ENCODE results near the gene CIZ1.

The CIZ1 gene

GRCh38 chr9:128159784-128160602 is 31.4 kb downstream of the CIZ1 start, which contains the start of gene BBLN:
Gene BBLN, plus strand, starts transcription at chr9:128160265. Its CDS starts 143 bp downstream, at chr9:128160408.
- DNase-seq = peak; percentile 81

GRCh38 chr9:128159522-128159783 is 31.9 kb downstream of the CIZ1 start:
- DNase-seq = peak; percentile 37

GRCh38 chr9:128155736-128156500 is 35.5 kb downstream of the CIZ1 start:
- DNase-seq = no peak

DNA sequence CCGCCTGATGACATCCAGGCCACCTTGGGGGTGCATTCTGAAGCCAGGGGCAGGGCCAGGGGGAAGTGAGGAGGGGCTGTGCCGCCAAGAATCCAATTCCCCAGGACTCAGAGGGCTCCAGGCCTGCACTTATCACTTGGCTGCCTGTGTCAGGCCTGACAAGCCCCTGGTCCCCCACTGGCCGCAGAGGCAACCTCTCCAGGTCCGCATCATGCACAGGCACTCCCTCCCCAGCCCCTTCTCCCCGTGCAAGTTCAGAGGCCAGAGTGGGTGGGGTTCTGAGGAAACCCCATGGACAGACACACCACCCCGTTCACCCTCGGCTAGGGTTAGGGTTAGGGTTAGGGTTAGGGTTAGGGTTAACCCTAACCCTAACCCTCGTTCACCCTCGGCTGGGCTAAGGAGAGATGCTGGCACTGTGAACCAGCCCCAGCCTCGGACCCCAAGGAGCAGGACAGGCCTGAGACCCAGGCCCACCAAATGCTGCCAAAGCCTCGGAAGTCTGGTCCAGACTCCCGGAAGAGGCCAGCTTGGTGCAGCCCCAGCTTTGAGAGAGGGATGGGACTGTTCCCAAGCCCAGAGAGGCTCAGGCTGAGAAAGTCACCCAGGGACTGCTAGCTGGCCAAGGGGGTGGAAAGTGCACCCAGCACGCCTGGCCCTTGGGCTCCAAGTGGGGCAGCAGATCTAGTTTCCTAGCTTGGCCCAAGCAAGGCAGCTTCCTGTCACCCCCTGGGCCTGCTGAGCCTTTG is 37.3 kb downstream of the CIZ1 start:
- DNase-seq = no peak

DNA sequence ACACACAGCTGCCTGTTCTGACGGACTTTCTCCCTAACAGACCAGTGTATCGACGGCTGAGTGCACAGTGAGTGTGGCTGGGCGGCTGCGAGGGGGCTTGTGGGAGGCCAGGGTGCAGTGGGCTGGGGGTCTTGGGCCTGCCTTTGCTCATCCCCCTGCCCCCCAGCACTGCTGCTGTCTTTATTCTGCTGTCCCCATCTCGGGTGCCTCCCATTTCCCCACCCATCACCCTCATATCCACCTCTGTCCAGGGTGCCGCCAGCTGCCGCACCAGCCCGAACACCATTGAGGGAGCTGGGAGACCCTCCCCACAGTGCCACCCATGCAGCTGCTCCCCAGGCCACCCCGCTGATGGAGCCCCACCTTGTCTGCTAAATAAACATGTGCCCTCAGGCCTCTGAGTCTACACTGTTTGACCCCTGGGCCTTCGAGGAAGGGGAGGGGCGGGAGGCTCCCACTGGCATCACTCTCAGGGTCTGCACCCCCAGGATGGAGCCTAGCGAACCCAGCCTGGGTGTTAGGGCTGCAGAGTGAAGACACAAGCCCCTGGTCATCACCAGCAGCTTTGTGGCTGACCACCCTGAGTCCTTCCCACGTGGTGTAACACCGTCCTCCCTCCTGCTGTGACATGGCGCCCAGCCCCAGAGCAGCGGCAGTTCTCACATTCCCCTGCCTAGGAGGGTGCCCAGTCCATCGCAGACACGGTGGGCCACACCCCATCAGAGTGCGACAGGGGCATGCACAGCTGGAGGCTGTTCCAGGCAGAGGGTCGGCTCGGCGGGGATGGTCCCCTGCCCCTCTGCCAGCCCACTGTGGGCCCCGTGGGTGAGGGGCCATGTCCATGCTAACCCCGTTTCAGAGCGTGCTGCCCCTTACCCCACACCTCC is 38.1 kb downstream of the CIZ1 start:
- no peak for DNase-seq

- no peak for DNase-seq
Observed at GRCh38 chr9:128152133-128153059, 39.0 kb downstream of the CIZ1 start.

DNA sequence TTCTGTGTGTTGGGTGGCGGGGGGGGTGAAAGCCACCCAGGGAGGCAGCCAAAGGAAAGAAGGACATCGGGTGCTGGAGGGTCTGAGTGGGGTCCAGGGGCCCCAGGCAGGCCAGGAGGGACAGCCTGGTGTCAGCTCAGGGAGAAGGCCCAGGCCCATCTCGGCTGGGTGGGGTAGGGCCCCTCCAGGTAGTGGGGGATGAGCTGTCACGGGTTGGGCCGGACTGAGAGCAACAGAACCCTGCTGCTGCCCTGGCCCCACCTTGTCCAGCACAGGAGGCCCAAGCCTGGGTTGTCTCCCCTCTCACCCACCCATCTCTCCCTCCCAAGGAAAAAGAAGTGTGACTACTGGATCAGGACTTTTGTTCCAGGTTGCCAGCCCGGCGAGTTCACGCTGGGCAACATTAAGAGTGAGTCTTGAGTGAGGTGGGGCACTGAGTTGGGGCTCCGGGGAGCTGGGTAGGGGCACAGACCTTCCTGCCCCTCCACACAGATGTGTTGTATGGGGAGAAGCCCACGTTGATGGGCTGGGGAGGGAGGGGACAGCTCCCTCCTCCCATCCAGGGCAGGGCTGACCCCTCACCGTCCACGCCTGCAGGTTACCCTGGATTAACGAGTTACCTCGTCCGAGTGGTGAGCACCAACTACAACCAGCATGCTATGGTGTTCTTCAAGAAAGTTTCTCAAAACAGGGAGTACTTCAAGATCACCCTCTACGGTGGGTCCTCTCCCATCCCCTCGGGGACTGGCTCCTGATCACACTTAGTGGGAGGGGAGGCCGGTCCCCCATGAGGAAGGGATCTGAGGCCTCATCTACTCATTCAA is 39.9 kb downstream of the CIZ1 start:
- no peak for DNase-seq

- no peak for DNase-seq
Observed at GRCh38 chr9:128150594-128151308, 40.6 kb downstream of the CIZ1 start.

DNA sequence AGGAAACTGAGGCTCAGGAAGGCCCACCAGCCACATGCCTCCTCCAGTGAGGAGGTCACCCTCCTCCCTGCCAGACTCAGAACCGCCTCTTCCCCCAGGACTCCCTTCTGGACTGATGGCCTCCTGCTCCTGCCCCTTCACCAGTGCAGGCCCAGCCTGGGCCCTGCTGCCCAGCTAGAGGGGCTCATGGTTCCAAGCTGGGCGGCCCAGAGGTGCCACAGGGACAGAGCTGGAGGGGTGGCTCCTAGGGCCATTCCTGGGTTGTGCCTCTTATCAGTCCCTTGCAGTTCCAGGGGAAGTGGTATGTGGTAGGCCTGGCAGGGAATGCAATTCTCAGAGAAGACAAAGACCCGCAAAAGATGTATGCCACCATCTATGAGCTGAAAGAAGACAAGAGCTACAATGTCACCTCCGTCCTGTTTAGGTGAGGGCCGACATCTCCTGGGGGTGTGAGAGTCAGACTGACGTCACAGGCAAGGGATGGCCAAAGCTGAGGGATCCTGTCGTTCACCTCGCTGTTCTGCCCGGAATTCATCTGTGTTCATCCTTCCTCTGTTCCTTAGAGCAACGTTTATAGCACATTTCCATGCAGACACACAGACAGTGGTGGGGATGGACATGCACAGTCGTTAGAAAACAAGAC is 41.3 kb downstream of the CIZ1 start:
- no peak for DNase-seq

DNA sequence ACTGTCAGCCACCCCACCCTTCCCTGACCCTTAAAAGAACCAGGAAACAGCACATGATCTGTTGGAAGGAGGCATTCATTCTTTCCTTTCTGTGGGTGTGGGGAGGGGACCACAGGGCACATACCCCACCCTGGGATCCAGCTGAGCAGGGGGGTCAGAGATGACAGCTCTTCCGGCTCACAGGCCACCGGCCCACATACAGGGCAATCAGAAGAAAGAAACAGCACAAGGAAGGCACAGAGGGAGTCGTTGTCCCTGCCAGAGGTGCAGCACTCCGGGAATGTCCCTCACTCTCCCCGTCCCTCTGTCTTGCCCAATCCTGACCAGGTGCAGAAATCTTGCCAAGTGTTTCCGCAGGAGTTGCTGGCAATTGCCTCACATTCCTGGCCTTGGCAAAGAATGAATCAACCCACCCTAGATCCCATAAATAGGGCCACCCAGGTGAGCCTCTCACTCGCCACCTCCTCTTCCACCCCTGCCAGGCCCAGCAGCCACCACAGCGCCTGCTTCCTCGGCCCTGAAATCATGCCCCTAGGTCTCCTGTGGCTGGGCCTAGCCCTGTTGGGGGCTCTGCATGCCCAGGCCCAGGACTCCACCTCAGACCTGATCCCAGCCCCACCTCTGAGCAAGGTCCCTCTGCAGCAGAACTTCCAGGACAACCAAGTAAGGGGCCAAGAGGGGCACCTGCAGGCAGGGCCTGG is 42.2 kb downstream of the CIZ1 start, which contains the start of gene LCN2:
Gene LCN2 (plus strand): TSS at position 453 of the 701 bp plus-strand sequence. CDS start 73 bp downstream, at position 526.
- DNase-seq = no peak

GRCh38 chr9:128148509-128149000 is 42.8 kb downstream of the CIZ1 start:
- DNase-seq = no peak

GRCh38 chr9:128146591-128147120 is 44.7 kb downstream of the CIZ1 start:
- DNase-seq = no peak

DNA sequence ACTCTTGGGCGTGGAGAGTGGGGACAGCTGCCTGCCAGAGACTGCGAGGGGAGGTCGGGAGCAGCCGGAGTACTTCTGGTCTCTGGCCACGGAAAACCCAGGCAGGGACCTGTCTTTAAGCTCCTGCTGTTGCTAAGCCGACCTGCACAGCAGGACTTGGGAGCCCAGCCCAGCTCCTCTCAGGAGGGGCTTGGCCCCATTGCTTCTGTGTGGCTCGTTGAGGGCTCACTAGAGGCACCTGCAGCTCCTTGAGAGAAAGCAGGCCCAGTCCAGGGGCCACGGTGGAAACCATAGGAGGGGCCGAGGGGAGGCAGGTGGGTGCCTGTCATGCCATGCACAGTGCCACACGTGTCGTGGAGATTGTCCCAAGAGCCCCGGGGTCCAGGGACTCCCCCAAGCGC is 45.4 kb downstream of the CIZ1 start:
- no peak for DNase-seq

GRCh38 chr9:128145536-128145935 is 45.8 kb downstream of the CIZ1 start:
- no peak for DNase-seq

GRCh38 chr9:128144239-128145181 is 46.9 kb downstream of the CIZ1 start:
- no peak for DNase-seq

DNA sequence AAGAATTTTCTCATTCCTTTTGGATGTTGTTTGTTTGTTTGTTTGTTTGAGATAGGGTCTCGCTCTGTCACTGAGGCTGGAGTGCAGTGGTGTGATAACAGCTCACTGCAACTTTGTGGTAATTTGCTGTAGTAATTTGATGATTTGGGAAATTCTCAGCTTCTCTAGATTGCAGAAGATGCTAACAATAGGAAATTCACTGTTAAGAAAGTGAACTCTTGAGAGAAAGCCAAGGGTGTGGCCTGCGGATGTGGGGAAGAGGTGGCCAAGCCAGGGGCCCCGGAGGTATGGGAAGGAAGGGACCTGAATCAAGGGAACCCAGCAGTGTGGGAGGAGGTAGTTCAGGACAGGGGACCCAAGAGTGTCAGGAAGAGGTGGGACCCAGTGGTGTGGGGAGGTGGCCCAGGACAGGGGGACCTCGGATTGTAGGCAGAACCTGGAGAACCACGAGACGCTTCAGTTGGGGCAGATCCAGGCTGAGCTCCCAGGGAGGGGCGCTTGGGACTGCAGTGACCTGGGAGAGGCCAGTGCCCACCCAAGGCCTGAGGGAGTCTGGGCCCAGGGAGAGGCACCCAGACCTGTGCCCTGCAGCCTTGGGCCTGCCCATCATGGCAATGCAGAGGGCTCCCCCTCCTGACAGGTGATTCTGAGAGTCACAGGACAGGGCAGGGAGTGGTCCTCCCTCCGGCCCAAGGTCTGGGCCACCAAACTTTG is 47.7 kb downstream of the CIZ1 start:
- DNase-seq = no peak
